Central memory CD8-positive, alpha-beta T cell (primary cell): ENCODE data around the gene MATN4.
A peak's percentile ranks its signal among the peaks of the same experiment; 100 is the strongest.

ENCODE experiments used
- ATAC-seq: fragments of 150-1000 bp; cut with Tn5 transposase; replicated peaks from 2 replicates; pipeline ENCODE4 v1.10.0; 2022; ENCODE audit warnings: mild to moderate bottlenecking, moderate FRiP score, moderate number of reproducible peaks; ENCODE audit not compliant: poor library complexity, severe bottlenecking; ENCODE audit errors: extremely low read depth
- DNase-seq, 2 donors: peaks; one replicate each; pipeline ENCODE4 v3.0.0; 2021; ENCODE audit warnings: low spot score in 2 of 2
- H3K27ac Mint-ChIP-seq: one replicate; pipeline ENCODE4 v1.8.0; 2022; ENCODE audit warnings: low read depth, mild to moderate bottlenecking, moderate library complexity, mixed read lengths
- H3K27me3 Mint-ChIP-seq: one replicate; pipeline ENCODE4 v1.8.0; 2022; ENCODE audit warnings: mixed read lengths
- H3K36me3 Mint-ChIP-seq: one replicate; pipeline ENCODE4 v1.8.0; 2022; ENCODE audit warnings: mild to moderate bottlenecking, moderate library complexity, mixed read lengths; ENCODE audit not compliant: insufficient read depth
- H3K4me1 Mint-ChIP-seq: one replicate; pipeline ENCODE4 v1.8.0; 2022; ENCODE audit warnings: mixed read lengths
- H3K4me3 Mint-ChIP-seq: one replicate; pipeline ENCODE4 v1.8.0; 2022; ENCODE audit warnings: mild to moderate bottlenecking, moderate library complexity, mixed read lengths
- H3K9me3 Mint-ChIP-seq: one replicate; pipeline ENCODE4 v1.8.0; 2022; ENCODE audit warnings: mixed read lengths

Gene MATN4

DNA sequence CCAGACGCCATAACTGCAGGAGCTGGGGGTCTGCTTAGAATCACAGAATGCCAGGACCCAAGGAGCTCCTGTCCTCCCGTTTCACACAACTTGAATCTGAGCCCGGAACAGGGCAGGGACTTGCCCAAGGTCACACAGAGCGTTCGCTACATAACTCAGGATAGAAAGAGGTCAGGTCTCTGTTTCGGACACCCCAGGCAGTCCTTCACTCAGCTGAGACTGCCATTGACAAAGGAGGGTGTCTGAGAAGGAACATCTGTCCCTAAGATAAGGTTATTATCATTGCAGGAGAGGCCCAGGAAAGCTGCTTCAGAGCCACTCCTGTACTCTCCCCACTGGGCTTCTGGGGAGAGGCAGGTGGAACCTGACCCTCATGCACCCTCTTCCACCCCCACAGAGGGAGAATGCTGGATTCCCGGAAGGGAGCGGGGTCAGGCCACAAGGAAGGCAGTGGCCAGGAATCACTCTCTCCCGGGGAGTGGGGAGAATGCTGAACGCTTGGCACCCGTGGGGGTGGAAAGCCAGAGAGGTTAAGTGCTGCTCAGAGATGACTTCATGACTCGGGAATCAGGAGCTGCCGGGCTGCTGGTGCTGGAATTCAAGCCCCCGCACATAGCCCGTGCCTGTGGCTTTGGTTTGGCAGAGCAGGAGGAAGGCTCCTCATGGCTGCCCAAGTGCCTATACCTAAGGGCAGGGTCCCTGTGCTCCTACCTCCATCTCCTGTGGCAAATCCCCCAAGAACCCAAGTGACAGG is 29.4 kb upstream of the MATN4 start:
- H3K4me3 Mint-ChIP-seq = no peak overlapping the region
- ATAC-seq = no peak
- H3K4me1 Mint-ChIP-seq = no peaks in the 10 kb centered on the region
- no peak for DNase-seq
- no peaks in the 10 kb centered on the region for H3K36me3 Mint-ChIP-seq
- H3K27ac Mint-ChIP-seq = no peak overlapping the region
- no peaks in the 10 kb centered on the region for H3K27me3 Mint-ChIP-seq
- H3K9me3 Mint-ChIP-seq = no peaks in the 10 kb centered on the region

DNA sequence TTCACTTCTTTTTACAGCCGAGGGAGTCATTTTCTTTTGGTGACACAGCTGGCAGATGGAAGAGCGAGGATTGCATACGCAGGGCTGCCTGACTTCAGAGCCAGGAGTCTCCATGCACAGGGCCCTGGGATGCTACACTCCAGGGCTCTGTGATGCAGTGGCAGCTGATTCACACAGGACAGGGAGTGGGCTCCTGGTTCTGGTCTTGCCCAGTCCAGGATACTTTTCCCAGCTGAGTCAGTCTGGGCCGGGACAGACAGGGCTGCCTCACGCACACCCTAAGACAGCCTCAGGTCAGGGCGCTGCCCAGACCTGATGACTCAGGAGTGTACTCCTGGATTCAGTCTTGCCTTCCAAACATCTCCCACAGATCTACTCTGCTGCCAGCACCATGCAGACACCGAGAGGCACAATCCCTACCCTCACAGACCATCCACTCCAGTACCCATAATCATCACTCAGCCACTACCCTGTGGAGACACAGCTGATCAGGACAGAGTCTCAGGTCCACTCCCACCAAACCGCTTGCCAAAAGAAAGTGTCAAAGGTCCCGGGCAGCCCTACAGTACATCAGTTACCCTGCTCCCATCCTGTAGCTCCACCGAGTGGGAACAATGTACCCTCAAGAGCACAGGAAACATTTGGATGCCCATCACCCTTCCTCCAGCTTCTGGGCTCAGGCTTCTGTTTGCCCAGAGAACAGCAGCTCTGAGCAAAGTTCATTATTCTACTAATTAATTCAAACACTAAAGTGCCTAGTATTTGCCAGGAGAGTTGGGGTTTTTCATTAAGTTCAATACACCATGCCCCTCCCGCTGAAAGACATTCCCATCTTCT is 28.6 kb upstream of the MATN4 start:
- Mint-ChIP-seq H3K9me3 (no peaks in the 10 kb centered on the region), H3K27me3 (no peaks in the 10 kb centered on the region), H3K4me1 (no peaks in the 10 kb centered on the region), H3K4me3 (no peak overlapping the region), H3K36me3 (no peaks in the 10 kb centered on the region), H3K27ac (no peak overlapping the region)
- no peak for ATAC-seq
- DNase-seq = no peak

DNA sequence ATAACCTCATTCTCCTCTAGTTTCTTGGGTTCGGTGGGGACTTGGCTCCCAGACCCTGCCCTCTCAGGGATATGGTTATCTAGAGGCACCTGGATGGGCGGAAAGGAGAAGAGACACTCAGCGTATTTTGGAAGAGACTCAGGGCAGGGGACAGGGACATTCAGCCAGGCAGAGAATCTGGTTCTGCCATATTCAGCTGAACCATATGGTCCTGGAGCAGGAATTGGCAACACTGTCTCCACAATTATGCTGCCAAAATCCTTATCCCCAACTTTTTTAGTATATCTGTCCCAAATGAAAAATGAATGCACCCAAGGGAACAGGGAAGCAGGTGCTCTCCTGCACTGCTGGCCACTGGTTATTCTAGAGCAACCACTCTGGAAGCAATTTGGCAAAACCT is 22.4 kb upstream of the MATN4 start:
- Mint-ChIP-seq H3K4me1 (no peaks in the 10 kb centered on the region), H3K27ac (no peak overlapping the region), H3K9me3 (no peaks in the 10 kb centered on the region), H3K4me3 (no peak overlapping the region), H3K27me3 (no peaks in the 10 kb centered on the region), H3K36me3 (no peaks in the 10 kb centered on the region)
- ATAC-seq (no peak), DNase-seq (no peak)

DNA sequence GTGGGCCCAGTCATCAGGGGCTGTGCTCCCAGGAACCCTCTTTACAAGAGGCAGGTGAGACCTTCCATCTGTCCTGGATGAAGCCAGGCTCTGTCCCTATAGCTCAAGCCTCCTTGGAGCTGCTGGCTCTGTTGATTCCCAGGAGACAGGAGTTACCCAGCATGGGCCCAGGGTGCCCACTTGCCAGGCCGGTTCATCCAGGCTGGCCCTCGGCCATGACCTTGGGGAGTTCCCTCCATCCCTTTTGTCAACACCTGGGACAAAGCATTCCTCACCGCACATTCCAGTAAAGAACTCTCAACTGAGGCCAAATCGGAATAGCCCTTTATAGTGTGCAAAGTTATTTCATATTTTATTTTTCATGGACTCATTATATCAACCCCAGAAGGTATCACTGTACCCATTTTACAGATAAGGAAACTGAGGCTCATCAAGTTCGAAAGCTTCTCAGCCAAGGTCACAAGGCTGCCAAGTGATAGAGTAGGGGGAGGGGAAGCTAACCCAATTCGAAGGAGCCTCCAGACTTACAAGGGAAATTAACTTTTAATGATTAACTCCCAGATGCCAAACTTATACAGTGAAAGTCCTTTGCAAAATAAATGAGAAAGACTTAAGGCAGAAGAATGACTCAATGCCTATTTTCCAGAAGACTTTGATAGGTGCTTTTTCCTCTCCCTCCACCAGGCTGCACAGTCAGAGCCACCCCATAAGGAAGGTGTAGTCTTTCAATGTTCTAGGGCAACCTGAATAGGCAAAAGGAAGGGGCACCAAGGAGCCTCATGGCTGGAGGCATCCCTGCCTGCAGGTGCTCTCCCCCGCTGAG is 21.6 kb upstream of the MATN4 start:
- Mint-ChIP-seq H3K9me3 (no peaks in the 10 kb centered on the region), H3K4me3 (no peak overlapping the region), H3K27me3 (no peaks in the 10 kb centered on the region), H3K27ac (no peak overlapping the region), H3K4me1 (no peaks in the 10 kb centered on the region), H3K36me3 (no peaks in the 10 kb centered on the region)
- ATAC-seq (no peak), DNase-seq (no peak)

DNA sequence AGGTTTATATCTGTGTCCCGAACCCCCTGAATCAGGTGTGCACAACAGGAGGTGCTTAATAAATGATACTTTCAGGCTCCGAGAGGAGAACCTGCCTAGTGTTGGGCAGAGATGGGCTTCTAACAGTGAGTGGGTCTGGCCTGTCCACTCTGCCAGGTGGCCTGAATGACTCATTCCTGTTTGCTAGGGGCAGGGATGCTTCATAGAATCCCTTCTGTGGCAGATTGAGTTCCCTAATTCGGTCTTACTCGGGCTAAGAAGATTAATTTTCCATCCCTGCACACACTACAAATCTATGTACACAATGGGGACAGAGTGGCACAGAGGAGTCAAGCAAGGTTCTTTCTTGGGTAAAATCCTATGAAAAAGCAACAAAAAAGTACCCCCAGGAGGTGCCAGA is 20.4 kb upstream of the MATN4 start:
- Mint-ChIP-seq H3K36me3 (no peaks in the 10 kb centered on the region), H3K9me3 (no peaks in the 10 kb centered on the region), H3K27me3 (no peaks in the 10 kb centered on the region), H3K4me1 (no peaks in the 10 kb centered on the region), H3K27ac (no peak overlapping the region), H3K4me3 (no peak overlapping the region)
- no peak for DNase-seq
- no peak for ATAC-seq

DNA sequence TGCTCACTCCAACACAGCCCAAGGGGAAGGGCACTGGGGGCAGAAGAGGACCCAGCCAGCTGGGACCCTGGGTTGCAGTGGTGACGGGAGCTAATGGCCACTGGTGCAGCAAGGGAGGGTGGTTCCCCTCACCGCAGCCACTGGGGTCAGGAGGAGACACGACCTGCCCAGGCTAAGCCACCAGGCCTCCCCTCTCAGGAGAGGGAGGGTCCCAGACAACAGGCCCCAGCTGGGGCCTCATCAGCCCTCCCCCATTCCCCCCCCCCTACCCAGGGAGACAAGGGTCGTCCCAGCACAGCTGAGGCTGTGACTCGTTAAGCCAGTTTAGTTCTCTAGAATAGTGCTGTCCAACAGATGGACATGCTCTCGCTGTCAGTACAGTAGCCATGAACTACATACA is 17.3 kb upstream of the MATN4 start:
- Mint-ChIP-seq H3K4me1 (peaks cover 8% of the 10 kb centered on the region), H3K27ac (no peak overlapping the region), H3K9me3 (no peaks in the 10 kb centered on the region), H3K36me3 (no peaks in the 10 kb centered on the region), H3K4me3 (no peak overlapping the region), H3K27me3 (no peaks in the 10 kb centered on the region)
- DNase-seq (no peak), ATAC-seq (no peak)

DNA sequence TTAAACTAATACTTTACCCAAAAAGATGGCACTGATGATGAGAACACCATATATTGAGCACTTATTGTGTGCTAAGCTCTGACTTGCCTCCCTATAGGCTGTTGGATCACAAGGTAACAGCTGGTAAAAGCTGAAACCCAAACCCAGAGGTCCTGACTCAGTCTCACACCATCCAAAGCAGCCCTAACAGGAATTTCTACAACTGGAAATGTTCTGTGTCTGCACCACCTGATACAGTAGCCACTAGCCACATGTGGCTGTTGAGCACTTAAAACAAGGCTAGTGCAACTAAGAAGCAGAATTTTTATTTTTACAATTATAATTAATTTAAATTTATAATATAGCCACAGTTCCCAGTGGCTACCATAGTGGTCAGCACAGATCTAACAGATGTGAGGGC is 15.6 kb upstream of the MATN4 start:
- Mint-ChIP-seq H3K4me1 (peaks cover 16% of the 10 kb centered on the region), H3K9me3 (no peaks in the 10 kb centered on the region), H3K36me3 (no peaks in the 10 kb centered on the region), H3K27me3 (no peaks in the 10 kb centered on the region), H3K27ac (no peak overlapping the region), H3K4me3 (no peak overlapping the region)
- DNase-seq (no peak), ATAC-seq (no peak)

DNA sequence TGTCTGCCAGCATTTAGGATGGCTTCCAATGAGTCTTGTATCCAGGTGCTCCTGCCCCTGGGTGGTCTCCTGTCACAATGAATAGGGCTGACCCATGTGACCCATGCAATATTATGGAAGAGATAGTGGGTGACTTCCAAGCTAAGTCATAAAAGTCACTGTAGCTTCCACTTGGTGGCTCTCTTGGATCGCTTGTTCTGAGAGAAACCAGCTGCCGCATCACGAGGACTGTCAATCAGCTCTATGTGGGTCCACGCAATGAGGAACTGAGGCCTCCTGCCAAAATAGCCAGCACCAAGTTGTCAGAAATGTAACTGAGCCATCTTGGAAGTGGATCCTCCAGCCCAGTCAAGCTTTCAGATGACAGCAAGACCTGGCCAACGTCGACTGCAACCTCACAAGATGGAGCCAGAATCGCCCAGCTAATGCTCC is 14.9 kb upstream of the MATN4 start:
- Mint-ChIP-seq H3K4me3 (no peak overlapping the region), H3K27me3 (no peaks in the 10 kb centered on the region), H3K27ac (no peak overlapping the region), H3K36me3 (peaks cover 2% of the 10 kb centered on the region), H3K9me3 (no peaks in the 10 kb centered on the region), H3K4me1 (peaks cover 16% of the 10 kb centered on the region)
- DNase-seq = no peak
- ATAC-seq = no peak

DNA sequence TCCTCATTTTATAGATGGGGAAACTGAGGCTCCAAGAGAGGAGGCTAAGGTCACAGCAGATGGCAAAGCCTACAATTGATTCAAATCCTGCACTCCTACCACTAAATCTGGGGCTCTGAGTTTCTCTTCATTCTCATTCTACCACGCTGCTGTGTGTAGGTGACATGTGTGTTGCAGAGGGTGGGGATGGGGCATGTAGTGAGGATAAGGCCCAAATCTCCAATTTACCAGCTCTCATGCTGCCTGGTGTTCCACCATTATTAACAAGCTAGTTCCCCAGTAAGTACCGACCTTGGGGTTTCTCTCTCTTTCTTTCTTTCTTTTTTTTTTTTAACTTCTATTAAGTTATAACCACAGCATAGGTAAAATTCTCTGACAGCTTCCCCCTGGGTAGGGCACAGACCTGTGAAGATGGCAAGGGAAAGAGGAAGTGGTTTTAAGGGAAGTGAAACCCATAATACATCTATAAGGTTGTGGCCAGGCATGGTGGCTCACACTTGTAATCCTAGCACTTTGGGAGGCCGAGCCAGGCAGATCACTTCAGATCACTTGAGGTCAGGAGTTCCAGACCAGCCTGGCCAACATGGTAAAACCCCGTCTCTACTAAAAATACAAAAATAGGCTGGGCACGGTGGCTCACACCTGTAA is 13.0 kb upstream of the MATN4 start:
- H3K4me3 Mint-ChIP-seq = no peak overlapping the region
- H3K27me3 Mint-ChIP-seq = peaks cover 14% of the 10 kb centered on the region
- ATAC-seq (peak; percentile 71), DNase-seq (no peak)
- no peaks in the 10 kb centered on the region for H3K9me3 Mint-ChIP-seq
- peaks cover 16% of the 10 kb centered on the region for H3K4me1 Mint-ChIP-seq
- peak overlapping the region; percentile 75 for H3K27ac Mint-ChIP-seq
- peaks cover 2% of the 10 kb centered on the region for H3K36me3 Mint-ChIP-seq

DNA sequence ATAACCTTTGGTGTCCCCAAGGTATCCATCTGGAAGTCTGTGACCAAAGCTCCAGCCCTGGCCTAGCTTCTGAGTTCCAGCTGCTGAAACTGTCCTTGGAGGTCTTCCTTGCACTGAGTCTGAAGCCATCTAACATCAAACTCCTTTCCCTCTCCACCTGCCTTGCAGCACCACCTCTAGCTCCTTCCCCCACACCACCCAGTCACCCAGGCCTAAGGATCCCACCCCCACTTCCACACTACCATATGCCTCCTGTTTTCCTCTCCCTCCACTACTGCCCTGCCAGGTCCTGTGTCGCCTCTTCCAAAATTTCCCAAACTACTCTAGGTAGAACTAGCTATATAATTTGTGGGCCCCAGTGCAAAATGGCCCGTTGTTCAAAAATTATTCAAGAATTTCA is 10.8 kb upstream of the MATN4 start:
- Mint-ChIP-seq H3K4me1 (peaks cover 16% of the 10 kb centered on the region), H3K27ac (no peak overlapping the region), H3K27me3 (peaks cover 36% of the 10 kb centered on the region), H3K4me3 (no peak overlapping the region), H3K36me3 (peaks cover 2% of the 10 kb centered on the region), H3K9me3 (no peaks in the 10 kb centered on the region)
- DNase-seq = no peak
- ATAC-seq = no peak

DNA sequence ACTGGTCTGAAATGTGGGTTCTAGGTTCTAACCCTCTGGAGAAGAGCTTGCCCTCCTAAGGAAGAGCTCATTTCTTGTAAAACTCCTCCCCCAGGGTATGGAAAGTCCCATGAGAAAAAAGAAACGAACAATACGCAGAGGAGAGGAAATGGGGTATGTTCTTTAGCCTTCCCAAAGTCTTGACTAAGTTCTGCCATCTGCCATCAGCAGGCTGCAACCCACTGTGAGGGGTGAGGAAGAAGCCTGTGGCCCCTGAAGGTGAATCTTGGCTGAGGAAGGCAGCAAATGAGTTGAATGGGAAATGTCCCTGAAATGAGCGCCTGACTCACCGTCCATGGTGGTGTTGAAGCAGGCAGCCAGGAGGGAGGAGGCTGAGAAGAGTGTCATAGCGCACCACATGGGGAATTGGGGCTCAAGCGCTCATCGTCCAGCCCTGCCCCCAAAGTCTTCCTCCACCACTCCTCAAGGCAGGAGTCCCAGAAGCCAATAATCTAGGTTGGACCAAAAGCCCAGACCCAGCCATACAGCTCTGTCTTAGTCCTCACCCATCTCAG is 10.4 kb upstream of the MATN4 start:
- peaks cover 2% of the 10 kb centered on the region for H3K36me3 Mint-ChIP-seq
- no peak overlapping the region for H3K27ac Mint-ChIP-seq
- peaks cover 16% of the 10 kb centered on the region for H3K4me1 Mint-ChIP-seq
- no peak overlapping the region for H3K4me3 Mint-ChIP-seq
- DNase-seq (no peak), ATAC-seq (no peak)
- H3K27me3 Mint-ChIP-seq = peaks cover 41% of the 10 kb centered on the region
- no peaks in the 10 kb centered on the region for H3K9me3 Mint-ChIP-seq

DNA sequence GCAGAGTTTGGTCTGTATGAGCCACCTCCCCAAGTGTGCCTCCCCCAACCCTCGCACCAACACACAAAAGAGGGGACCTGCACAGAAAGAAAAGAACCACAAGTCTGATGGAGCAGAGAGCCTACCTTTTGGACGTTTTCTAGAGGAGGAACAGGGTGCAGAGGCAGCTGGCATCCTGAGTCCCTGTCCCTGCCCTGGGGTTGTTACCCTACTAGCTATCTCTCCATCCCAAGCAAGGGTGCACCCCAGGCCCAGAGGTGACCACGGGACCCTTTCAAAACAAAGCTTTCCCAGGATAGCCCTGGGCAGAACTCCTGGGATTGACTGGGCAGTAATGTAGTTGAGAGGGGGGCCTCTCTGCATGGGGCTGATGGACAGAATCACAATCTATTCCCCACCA is 9.7 kb upstream of the MATN4 start:
- Mint-ChIP-seq H3K9me3 (no peaks in the 10 kb centered on the region), H3K36me3 (peaks cover 2% of the 10 kb centered on the region), H3K4me1 (peaks cover 16% of the 10 kb centered on the region), H3K4me3 (no peak overlapping the region), H3K27ac (no peak overlapping the region), H3K27me3 (peaks cover 45% of the 10 kb centered on the region)
- ATAC-seq = no peak
- no peak for DNase-seq
